Stimulated activated CD4-positive, alpha-beta T cell treated with anti-CD3 and anti-CD28 coated beads, Interleukin-1b, Interleukin-23, amount 100 ng/mL, for 48 hours (primary cell): ENCODE data around the gene PSTPIP2.
"Not testable (repeated sequence)": the region's sequence is repeated elsewhere in the genome, so short reads cannot be mapped to it uniquely, and the experiment has no call there.

Source experiments
- DNase-seq: peaks from one replicate; pipeline ENCODE4 v3.0.0-alpha.2; 2020

The PSTPIP2 gene

GRCh38 chr18:46069524-46069923 lies 2.5 kb downstream of the PSTPIP2 start:
- DNase-seq = no peak

- DNase-seq = no peak
Observed at GRCh38 chr18:46068763-46069162, 3.3 kb downstream of the PSTPIP2 start.

- no peak for DNase-seq
Observed at GRCh38 chr18:46067438-46068007, 4.5 kb downstream of the PSTPIP2 start.

- DNase-seq = no peak
Observed at GRCh38 chr18:46062781-46063180, 9.3 kb downstream of the PSTPIP2 start.

- no peak for DNase-seq
Observed at GRCh38 chr18:46061796-46062195, 10.3 kb downstream of the PSTPIP2 start.

GRCh38 chr18:46061387-46061786 lies 10.7 kb downstream of the PSTPIP2 start:
- DNase-seq = no peak

GRCh38 chr18:46060359-46060841 lies 11.7 kb downstream of the PSTPIP2 start:
- no peak for DNase-seq

GRCh38 chr18:46055838-46056230 lies 16.2 kb downstream of the PSTPIP2 start:
- no peak for DNase-seq

GRCh38 chr18:46054956-46055837 lies 16.9 kb downstream of the PSTPIP2 start:
- DNase-seq = no peak

- no peak for DNase-seq
Observed at GRCh38 chr18:46053368-46054095, 18.5 kb downstream of the PSTPIP2 start.

- no peak for DNase-seq
Observed at GRCh38 chr18:46051731-46052461, 20.2 kb downstream of the PSTPIP2 start.

GRCh38 chr18:46050268-46050667 lies 21.8 kb downstream of the PSTPIP2 start:
- no peak for DNase-seq

GRCh38 chr18:46048641-46049040 lies 23.4 kb downstream of the PSTPIP2 start:
- DNase-seq = no peak

GRCh38 chr18:46047369-46047768 lies 24.7 kb downstream of the PSTPIP2 start:
- not testable (repeated sequence) for DNase-seq

GRCh38 chr18:46046688-46047087 lies 25.4 kb downstream of the PSTPIP2 start:
- DNase-seq = no peak

GRCh38 chr18:46046126-46046525 lies 25.9 kb downstream of the PSTPIP2 start:
- no peak for DNase-seq

GRCh38 chr18:46042571-46043123 lies 29.4 kb downstream of the PSTPIP2 start:
- DNase-seq = peak; percentile 14

GRCh38 chr18:46040747-46041104 lies 31.3 kb downstream of the PSTPIP2 start:
- DNase-seq = no peak

- no peak for DNase-seq
Observed at GRCh38 chr18:46040033-46040746, 31.9 kb downstream of the PSTPIP2 start.

GRCh38 chr18:46037512-46038305 lies 34.4 kb downstream of the PSTPIP2 start:
- DNase-seq = no peak
